HS-27A (cell line): ENCODE data around the gene ATG16L1.
"Not testable (repeated sequence)": the region's sequence is repeated elsewhere in the genome, so short reads cannot be mapped to it uniquely, and the experiment has no call there.

Experiments
- DNase-seq: peaks from one replicate; pipeline ENCODE4 v3.0.0-alpha.2; 2012; ENCODE audit warnings: low read depth, missing footprints

Gene ATG16L1

GRCh38 chr2:233332125-233332524 lies 80.7 kb downstream of the ATG16L1 start:
- DNase-seq, result no peak

DNA sequence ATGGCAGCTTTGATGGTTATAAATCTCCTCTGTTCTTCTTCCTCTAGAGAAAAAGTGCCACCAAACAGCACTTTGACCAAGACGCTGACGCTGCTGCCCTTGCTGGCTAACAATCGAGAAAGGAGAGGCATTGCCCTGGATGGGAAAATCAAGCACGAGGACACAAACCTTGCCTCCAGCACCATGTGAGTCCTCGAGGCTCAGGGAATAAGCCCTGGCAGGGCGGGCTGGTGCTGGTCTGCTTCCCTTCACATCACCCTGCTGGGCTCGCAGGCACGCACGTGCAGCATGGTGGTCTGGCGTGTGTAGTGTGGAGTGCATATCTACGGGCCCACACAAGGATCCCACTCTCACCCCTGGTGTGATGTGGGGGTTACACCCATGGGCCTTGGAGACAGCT lies 83.4 kb downstream of the ATG16L1 start:
- DNase-seq, result no peak

- DNase-seq, result not testable (repeated sequence)
Observed at GRCh38 chr2:233336091-233336490, 84.6 kb downstream of the ATG16L1 start.

- DNase-seq, result no peak
Observed at GRCh38 chr2:233336541-233336940, 85.1 kb downstream of the ATG16L1 start.

GRCh38 chr2:233338046-233338445 lies 86.6 kb downstream of the ATG16L1 start:
- no peak for DNase-seq

GRCh38 chr2:233338812-233339368 lies 87.4 kb downstream of the ATG16L1 start:
- no peak for DNase-seq

- DNase-seq, result no peak
Observed at GRCh38 chr2:233339427-233339826, 88.0 kb downstream of the ATG16L1 start.

- DNase-seq, result no peak
Observed at GRCh38 chr2:233341296-233341695, 89.8 kb downstream of the ATG16L1 start.

- DNase-seq, result no peak
Observed at GRCh38 chr2:233342301-233342700, 90.8 kb downstream of the ATG16L1 start.

DNA sequence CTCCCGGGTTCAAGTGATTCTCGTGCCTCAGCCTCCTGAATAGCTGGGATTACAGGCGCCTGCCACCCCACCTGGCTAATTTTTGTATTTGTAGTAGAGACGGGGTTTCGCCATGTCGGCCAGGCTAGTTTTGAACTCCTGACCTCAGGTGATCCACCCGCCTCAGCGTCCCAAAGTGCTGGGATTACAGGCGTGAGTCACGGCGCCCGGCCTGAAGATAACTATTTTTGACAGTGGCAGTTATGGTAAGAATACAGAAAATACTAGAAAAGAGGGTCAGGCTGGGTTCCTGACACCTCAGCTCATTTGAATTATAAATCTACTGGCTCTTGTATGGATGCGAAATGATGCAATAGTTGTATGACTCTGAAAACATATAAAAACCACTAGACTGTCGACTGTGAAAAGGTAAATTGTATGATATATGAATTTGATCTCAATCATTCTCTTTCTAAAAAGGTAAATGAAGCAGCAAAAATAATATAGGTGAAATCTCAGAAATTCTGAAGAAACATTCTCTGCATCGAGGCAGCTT lies 91.8 kb downstream of the ATG16L1 start:
- no peak for DNase-seq
